Tibial nerve (tissue), 4 donors: Measurements from ENCODE around the gene GRIK3. TPM values are rescaled to one million over a fixed set of nuclear protein-coding genes. Genes with fewer than 3 reads are reported as not detected.
"Not testable (repeated sequence)": the region's sequence is repeated elsewhere in the genome, so short reads cannot be mapped to it uniquely, and the experiment has no call there.

Source experiments
- DNase-seq, 2 donors: peaks; one replicate each; pipeline ENCODE4 v3.0.0-alpha.2; 2019; ENCODE audit warnings: low spot score in 2 of 2
- H3K27ac ChIP-seq, 4 donors: fragments of 200-600 bp; sonication (generic) in 3 of 4; one replicate each; pipeline ENCODE4 v1.5.1; 2017 to 2019; ENCODE audit warnings: mild to moderate bottlenecking in 1 of 4
- H3K27me3 ChIP-seq, 2 donors: fragments of 200-600 bp; sonication (generic) in 1 of 2; one replicate each; pipeline versions ENCODE4 v1.5.1 to v1.6.0; 2017 to 2019
- H3K36me3 ChIP-seq, 3 donors: fragments of 200-600 bp; sonication (generic); one replicate each; pipeline ENCODE4 v1.5.1; 2018 to 2019
- H3K4me1 ChIP-seq, 4 donors: fragments of 200-600 bp; sonication (generic) in 3 of 4; one replicate each; pipeline ENCODE4 v1.5.1; 2017 to 2019
- H3K4me3 ChIP-seq, 4 donors: fragments of 200-600 bp; sonication (generic) in 3 of 4; one replicate each; pipeline ENCODE4 v1.5.1; 2017 to 2019; ENCODE audit warnings: mild to moderate bottlenecking in 1 of 4, moderate library complexity in 1 of 4
- H3K9me3 ChIP-seq, 4 donors: fragments of 200-600 bp; sonication (generic) in 3 of 4; one replicate each; pipeline ENCODE4 v1.5.1; 2017 to 2019
- CTCF ChIP-seq, 5 experiments: fragments of 200-600 bp in 3 of 5; fragments of 450-650 bp in 2 of 5; sonication (generic) in 3 of 5; IDR thresholded peaks; one replicate each; pipeline ENCODE4 v1.5.1; 2016 to 2019; ENCODE audit warnings: antibody characterized with exemption in 5 of 5, mild to moderate bottlenecking in 3 of 5, moderate library complexity in 2 of 5
- EP300 ChIP-seq, 2 donors: sonication (generic); formaldehyde crosslinking; IDR thresholded peaks; one replicate each; pipeline ENCODE4 v1.6.1; 2017; ENCODE audit warnings: antibody characterized with exemption in 2 of 2, mild to moderate bottlenecking in 1 of 2
- POLR2A ChIP-seq, 2 donors: fragments of 450-650 bp; IDR thresholded peaks; one replicate each; pipeline ENCODE4 v1.6.1; 2017; ENCODE audit warnings: antibody characterized with exemption in 2 of 2, mild to moderate bottlenecking in 2 of 2, moderate library complexity in 2 of 2
- WGBS, 2 donors: methylation state at CpG; one replicate each; pipeline ENCODE4 v1.1.5; 2018; 5-methylcytosine and 5-hydroxymethylcytosine counted together
- total RNA-seq, 4 donors: library from RNA; depleted of rRNA; stranded (reverse); fragments of >200 nt; gene quantifications; one replicate each; pipeline ENCODE4 v1.1.0, GENCODE V29; 2016

GRIK3 gene
- total RNA-seq, 4 donors from 2014 or later = 12.8 to 26.2 (median 21.7) TPM

- Histone ChIP-seq H3K9me3 (no peaks in the 10 kb centered on the region), H3K4me3 (no peak overlapping the region), H3K36me3 (no peaks in the 10 kb centered on the region), H3K27ac (no peak overlapping the region), H3K4me1 (no peaks in the 10 kb centered on the region), H3K27me3 (peaks cover 0 to 39% of the 10 kb centered on the region in 2 donors)
- no peak for DNase-seq
- WGBS, 2 donors = 7 to 10% methylated on average over 14 to 17 of the region's 17 CpGs
- TF ChIP-seq CTCF (IDR thresholded peaks at IDR 0.05) = no peak
- TF ChIP-seq EP300 (IDR thresholded peaks at IDR 0.05) = no peak
- no peak for TF ChIP-seq POLR2A (IDR thresholded peaks at IDR 0.05)
Observed at GRCh38 chr1:36771660-36772284, 262.5 kb downstream of the GRIK3 start.

GRCh38 chr1:36771240-36771639 is 263.1 kb downstream of the GRIK3 start:
- Histone ChIP-seq H3K36me3 (no peaks in the 10 kb centered on the region), H3K27me3 (peaks cover 0 to 39% of the 10 kb centered on the region in 2 donors), H3K4me3 (no peak overlapping the region), H3K27ac (no peak overlapping the region), H3K4me1 (no peaks in the 10 kb centered on the region), H3K9me3 (no peaks in the 10 kb centered on the region)
- 15 to 22% methylated on average over 5 to 7 of the region's 7 CpGs for WGBS, 2 donors
- no peak for DNase-seq
- no peak for TF ChIP-seq POLR2A (IDR thresholded peaks at IDR 0.05)
- TF ChIP-seq CTCF (IDR thresholded peaks at IDR 0.05) = no peak
- no peak for TF ChIP-seq EP300 (IDR thresholded peaks at IDR 0.05)

- no peak for DNase-seq
- Histone ChIP-seq H3K36me3 (no peaks in the 10 kb centered on the region), H3K4me1 (no peaks in the 10 kb centered on the region), H3K27ac (no peak overlapping the region), H3K4me3 (no peak overlapping the region), H3K9me3 (no peaks in the 10 kb centered on the region), H3K27me3 (peaks cover 0 to 39% of the 10 kb centered on the region in 2 donors)
- 53 to 60% methylated on average over 10 of the region's 10 CpGs for WGBS, 2 donors
- TF ChIP-seq EP300 (IDR thresholded peaks at IDR 0.05) = no peak
- TF ChIP-seq CTCF (IDR thresholded peaks at IDR 0.05) = no peak
- TF ChIP-seq POLR2A (IDR thresholded peaks at IDR 0.05) = no peak
Observed at GRCh38 chr1:36769886-36770830, 264.2 kb downstream of the GRIK3 start.

- H3K9me3 ChIP-seq = no peaks in the 10 kb centered on the region
- H3K4me3 ChIP-seq = no peak overlapping the region
- H3K27ac ChIP-seq = no peak overlapping the region
- H3K36me3 ChIP-seq = no peaks in the 10 kb centered on the region
- no peak for TF ChIP-seq EP300 (IDR thresholded peaks at IDR 0.05)
- TF ChIP-seq CTCF (IDR thresholded peaks at IDR 0.05) = no peak
- no peak for TF ChIP-seq POLR2A (IDR thresholded peaks at IDR 0.05)
- 72 to 81% methylated on average over 14 of the region's 14 CpGs for WGBS, 2 donors
- DNase-seq = no peak
- no peaks in the 10 kb centered on the region for H3K4me1 ChIP-seq
- peaks cover 0 to 36% of the 10 kb centered on the region in 2 donors for H3K27me3 ChIP-seq
Observed at GRCh38 chr1:36768486-36769178, 265.7 kb downstream of the GRIK3 start.

- H3K27ac ChIP-seq, H3K4me1 ChIP-seq, H3K9me3 ChIP-seq, DNase-seq, H3K4me3 ChIP-seq, H3K36me3 ChIP-seq: not testable (repeated sequence)
- peaks cover 0 to 24% of the 10 kb centered on the region in 2 donors for H3K27me3 ChIP-seq
- WGBS, 2 donors = 77 to 96% methylated on average over 2 of the region's 4 CpGs
Observed at GRCh38 chr1:36767429-36767828, 266.9 kb downstream of the GRIK3 start.
